Measurements from ENCODE around the gene CASKIN1.

CASKIN1 gene

DNA sequence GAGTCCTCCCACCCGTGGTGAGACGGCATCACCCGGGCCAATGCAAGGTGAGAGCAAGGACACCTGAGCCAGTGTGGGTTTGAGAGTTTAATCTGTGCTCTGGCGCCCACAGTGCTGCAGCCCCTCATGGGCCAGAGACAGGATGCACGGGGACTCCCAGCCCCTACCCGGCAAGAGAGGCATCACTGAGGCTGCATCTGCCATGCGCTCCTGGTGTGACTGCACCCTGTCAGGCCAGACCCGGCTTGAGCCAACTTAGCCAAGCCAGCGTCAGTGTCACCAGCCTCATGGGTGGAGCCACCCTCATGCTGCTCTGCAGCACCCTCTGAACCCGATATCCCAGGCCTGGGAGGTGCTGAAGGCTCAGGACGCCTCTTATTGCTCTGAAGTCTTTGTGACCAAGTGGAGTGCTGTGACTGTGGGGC lies 15.5 kb upstream of the CASKIN1 start:
- Histone ChIP-seq H3K4me1 (ENCODE audit: insufficient read depth, low read length) (peaks cover 49% of the 10 kb centered on the region), H3K9ac (ENCODE audit: low read depth, low read length) (peak overlapping the region; percentile 99; the same call in 1 of the 2 replicates), H3K27ac (ENCODE audit: low read length) (no peak overlapping the region), H4K20me1 (ENCODE audit: insufficient read depth, low read length) (peaks cover 29% of the 10 kb centered on the region), H3K4me3 (ENCODE audit: low read depth in 1 of 2, low read length in 2 of 2) (peak overlapping the region in 1 of 2 experiments; percentile 22; a peak in 1 of 4 replicates), H3K36me3 (ENCODE audit: insufficient read depth, low read length) (peaks cover 67% of the 10 kb centered on the region), H3K27me3 (ENCODE audit: insufficient read depth, low read length, poor library complexity) (no peaks in the 10 kb centered on the region), H3K79me2 (ENCODE audit: insufficient read depth, low read length) (peaks cover 55% of the 10 kb centered on the region), H3K4me2 (ENCODE audit: insufficient read depth, low read length) (peak overlapping the region; percentile 99; the same call in 1 of the 2 replicates), H2AFZ (ENCODE audit: low read depth, low read length) (no peak overlapping the region), H3K9me3 (ENCODE audit: insufficient read depth, low read length, severe bottlenecking) (no peaks in the 10 kb centered on the region)
- ATAC-seq (ENCODE audit: insufficient read depth, low read depth) = no peak
- no peak for DNase-seq
- TF ChIP-seq EZH2 (IDR thresholded peaks at IDR 0.05; ENCODE audit: borderline replicate concordance, low read depth, low read length, severe bottlenecking) = no peak
- TF ChIP-seq, protein P1, sequence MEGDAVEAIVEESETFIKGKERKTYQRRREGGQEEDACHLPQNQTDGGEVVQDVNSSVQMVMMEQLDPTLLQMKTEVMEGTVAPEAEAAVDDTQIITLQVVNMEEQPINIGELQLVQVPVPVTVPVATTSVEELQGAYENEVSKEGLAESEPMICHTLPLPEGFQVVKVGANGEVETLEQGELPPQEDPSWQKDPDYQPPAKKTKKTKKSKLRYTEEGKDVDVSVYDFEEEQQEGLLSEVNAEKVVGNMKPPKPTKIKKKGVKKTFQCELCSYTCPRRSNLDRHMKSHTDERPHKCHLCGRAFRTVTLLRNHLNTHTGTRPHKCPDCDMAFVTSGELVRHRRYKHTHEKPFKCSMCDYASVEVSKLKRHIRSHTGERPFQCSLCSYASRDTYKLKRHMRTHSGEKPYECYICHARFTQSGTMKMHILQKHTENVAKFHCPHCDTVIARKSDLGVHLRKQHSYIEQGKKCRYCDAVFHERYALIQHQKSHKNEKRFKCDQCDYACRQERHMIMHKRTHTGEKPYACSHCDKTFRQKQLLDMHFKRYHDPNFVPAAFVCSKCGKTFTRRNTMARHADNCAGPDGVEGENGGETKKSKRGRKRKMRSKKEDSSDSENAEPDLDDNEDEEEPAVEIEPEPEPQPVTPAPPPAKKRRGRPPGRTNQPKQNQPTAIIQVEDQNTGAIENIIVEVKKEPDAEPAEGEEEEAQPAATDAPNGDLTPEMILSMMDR (IDR thresholded peaks at IDR 0.05; ENCODE audit: borderline replicate concordance, extremely low read depth, low read length, poor library complexity, severe bottlenecking) = no peak

DNA sequence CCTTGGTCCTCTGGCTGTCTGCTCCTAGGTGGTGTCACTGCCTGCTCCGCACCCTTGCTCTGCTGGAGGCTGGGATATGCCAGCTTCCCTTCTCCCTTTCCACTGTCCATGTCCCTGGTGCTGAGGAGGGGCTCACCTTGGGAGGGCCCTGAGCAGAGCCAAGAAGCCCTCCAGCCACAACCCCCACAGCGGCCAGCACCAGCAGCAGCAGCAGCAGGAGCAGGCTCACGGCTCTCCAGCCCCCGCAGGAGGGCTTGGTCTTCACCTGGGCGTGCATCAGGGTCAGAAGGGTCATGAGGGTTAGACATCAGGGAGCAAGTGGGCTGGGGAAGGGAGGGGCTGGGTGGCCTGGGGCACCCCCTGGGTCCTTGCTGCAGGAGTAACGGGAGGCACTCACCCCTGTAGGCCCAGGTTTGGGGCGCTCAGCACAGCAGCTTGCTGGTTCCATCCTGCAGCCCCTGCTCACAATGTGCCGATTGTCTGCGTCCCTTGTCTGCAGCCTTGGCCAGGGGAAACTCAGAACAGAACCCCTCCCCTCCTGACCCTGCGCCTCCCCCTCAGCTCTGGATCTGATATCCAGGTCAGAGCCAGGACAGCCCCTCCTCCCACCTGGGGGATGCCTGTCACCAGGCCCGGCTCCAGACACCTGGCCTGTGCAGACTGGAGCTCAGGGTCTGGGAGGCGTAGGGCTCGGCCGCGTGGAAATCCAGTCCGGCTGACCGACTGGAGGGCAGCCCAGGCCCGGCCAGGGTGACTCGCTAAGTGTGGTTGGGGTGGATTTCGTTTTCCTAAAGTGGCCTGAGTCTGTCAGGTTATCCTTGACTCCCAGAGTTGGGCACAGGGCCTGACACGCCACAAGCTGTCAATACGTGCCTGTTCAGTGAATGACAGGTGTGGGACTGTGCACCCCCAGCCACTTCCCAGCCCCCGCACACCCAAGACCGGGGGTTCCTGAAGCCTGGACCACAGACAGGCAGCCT lies 14.3 kb upstream of the CASKIN1 start, which contains the start of gene BRICD5:
TSS of gene BRICD5 (minus strand) at position 478 of the 980 bp plus-strand sequence. CDS start at position 448, 30 bp downstream.
- peaks cover 62% of the 10 kb centered on the region for H3K79me2 ChIP-seq (ENCODE audit: insufficient read depth, low read length)
- DNase-seq (no peak), ATAC-seq (ENCODE audit: insufficient read depth, low read depth) (no peak)
- peaks cover 29% of the 10 kb centered on the region for H4K20me1 ChIP-seq (ENCODE audit: insufficient read depth, low read length)
- TF ChIP-seq, protein P1 (IDR thresholded peaks at IDR 0.05; ENCODE audit: borderline replicate concordance, extremely low read depth, low read length, poor library complexity, severe bottlenecking) = no peak
- TF ChIP-seq EZH2 (IDR thresholded peaks at IDR 0.05; ENCODE audit: borderline replicate concordance, low read depth, low read length, severe bottlenecking) = no peak
- no peak within 1 kb of the TSS for H3K4me3 ChIP-seq (ENCODE audit: low read depth in 1 of 2, low read length in 2 of 2)
- no peak within 1 kb of the TSS for H3K27ac ChIP-seq (ENCODE audit: low read length)
- H3K9me3 ChIP-seq (ENCODE audit: insufficient read depth, low read length, severe bottlenecking) = no peaks in the 10 kb centered on the region
- peaks cover 50% of the 10 kb centered on the region for H3K4me1 ChIP-seq (ENCODE audit: insufficient read depth, low read length)
- no peaks in the 10 kb centered on the region for H3K27me3 ChIP-seq (ENCODE audit: insufficient read depth, low read length, poor library complexity)
- peaks cover 71% of the 10 kb centered on the region for H3K36me3 ChIP-seq (ENCODE audit: insufficient read depth, low read length)
- H3K9ac ChIP-seq (ENCODE audit: low read depth, low read length) = no peak within 1 kb of the TSS
- 0 out of 2 replicates have a peak within 1 kb of the TSS, but pooled peaks have one; percentile 99 for H3K4me2 ChIP-seq (ENCODE audit: insufficient read depth, low read length)
- no peak within 1 kb of the TSS for H2AFZ ChIP-seq (ENCODE audit: low read depth, low read length)

DNA sequence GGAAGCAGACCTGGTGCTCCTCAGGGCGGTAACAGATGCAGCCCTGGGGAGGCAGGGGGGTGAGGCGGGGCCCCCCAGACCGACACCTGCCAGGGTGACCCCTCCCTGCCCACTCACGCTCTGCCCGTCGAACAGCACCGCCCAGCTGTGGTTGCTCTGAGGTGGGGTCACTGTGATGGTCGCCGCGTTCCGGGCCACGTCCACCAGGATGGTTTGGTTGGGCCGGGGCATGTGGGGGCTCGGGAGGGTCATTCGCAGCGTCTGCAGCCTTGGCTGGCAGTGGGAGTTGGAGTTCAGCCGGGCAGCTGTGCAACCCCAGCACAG lies 13.6 kb upstream of the CASKIN1 start:
- Histone ChIP-seq H3K9ac (ENCODE audit: low read depth, low read length) (no peak overlapping the region), H3K4me3 (ENCODE audit: low read depth in 1 of 2, low read length in 2 of 2) (no peak overlapping the region), H3K36me3 (ENCODE audit: insufficient read depth, low read length) (peaks cover 68% of the 10 kb centered on the region), H2AFZ (ENCODE audit: low read depth, low read length) (no peak overlapping the region), H3K79me2 (ENCODE audit: insufficient read depth, low read length) (peaks cover 59% of the 10 kb centered on the region), H3K4me1 (ENCODE audit: insufficient read depth, low read length) (peaks cover 48% of the 10 kb centered on the region), H3K4me2 (ENCODE audit: insufficient read depth, low read length) (no peak overlapping the region), H3K27me3 (ENCODE audit: insufficient read depth, low read length, poor library complexity) (no peaks in the 10 kb centered on the region), H3K27ac (ENCODE audit: low read length) (no peak overlapping the region), H4K20me1 (ENCODE audit: insufficient read depth, low read length) (peaks cover 29% of the 10 kb centered on the region), H3K9me3 (ENCODE audit: insufficient read depth, low read length, severe bottlenecking) (no peaks in the 10 kb centered on the region)
- ATAC-seq (ENCODE audit: insufficient read depth, low read depth) = no peak
- no peak for DNase-seq
- no peak for TF ChIP-seq EZH2 (IDR thresholded peaks at IDR 0.05; ENCODE audit: borderline replicate concordance, low read depth, low read length, severe bottlenecking)
- TF ChIP-seq, protein P1 (IDR thresholded peaks at IDR 0.05; ENCODE audit: borderline replicate concordance, extremely low read depth, low read length, poor library complexity, severe bottlenecking) = no peak

Measured in DND-41 (cell line).